HepG2 (cell line): ENCODE data around the gene AP3B1. TPM values are rescaled to one million over a fixed set of nuclear protein-coding genes. Genes with fewer than 3 reads are reported as not detected.

Experiments used
- ATAC-seq: fragments of 200-7000 bp; cut with Tn5 transposase; 3 replicates; pipeline ENCODE4 v1.9.1; 2020; ENCODE audit warnings: mild to moderate bottlenecking, moderate library complexity
- BruUV-seq: library from RNA; stranded (reverse); fragments of 400-500 nt; replicated peaks from 2 replicates; lab custom pipeline; 2021; lab: Mats Ljungman, UMichigan
- CTCF ChIA-PET: fragments of 300-600 bp; formaldehyde crosslinking; extraction: SDS; loops from one replicate; lab custom pipeline; 2021; ENCODE audit warnings: low total read pairs, inconsistent platforms, low intra/inter-chr PET ratio; lab: Yijun Ruan, JAX
- POLR2A ChIA-PET: fragments of 350-600 bp; sonication (Branson Sonifier 250); formaldehyde crosslinking; loops from one replicate; lab custom pipeline; 2020; ENCODE audit warnings: antibody characterized with exemption, inconsistent platforms; lab: Yijun Ruan, JAX
- DNase-seq: peaks from one replicate; pipeline ENCODE4 v3.0.0-alpha.2; 2015; ENCODE audit warnings: low spot score
- FAIRE-seq: peaks from 3 replicates; lab custom pipeline; 2011; peaks lifted over from hg19 to GRCh38; lab: Jason Lieb, UNC
- H2AFZ ChIP-seq: one replicate; pipeline ENCODE4 v1.6.1; 2011; ENCODE audit warnings: low read length, inconsistent platforms
- H3K27ac ChIP-seq: fragments of 300-600 bp; 3 replicates; pipeline ENCODE4 v1.8.0; 2011; ENCODE audit warnings: mixed run types, mild to moderate bottlenecking, mixed read lengths, low read length, inconsistent platforms; ENCODE audit not compliant: insufficient read depth; ENCODE audit errors: extremely low read length
- H3K27me3 ChIP-seq, 2 experiments: fragments of 200-600 bp in 1 of 2; 2 replicates in 1 of 2; 3 replicates in 1 of 2; pipeline versions ENCODE4 v1.6.0 to v1.8.0; 2011; ENCODE audit warnings: low read length in 2 of 2, mild to moderate bottlenecking in 2 of 2, moderate library complexity in 2 of 2, inconsistent platforms in 1 of 2; ENCODE audit not compliant: insufficient read depth in 2 of 2, control insufficient read depth in 1 of 2
- H3K36me3 ChIP-seq, 2 experiments: fragments of 200-600 bp in 1 of 2; replicated peaks in 1 of 2; 2 replicates in 1 of 2; 3 replicates in 1 of 2; pipeline versions ENCODE4 v1.5.1 to v1.8.0; 2011; ENCODE audit warnings: low read length in 2 of 2, inconsistent platforms in 1 of 2; ENCODE audit not compliant: insufficient read depth in 2 of 2, control insufficient read depth in 1 of 2
- H3K4me1 ChIP-seq: 2 replicates; pipeline ENCODE4 v1.5.1; 2012; ENCODE audit warnings: low read length, inconsistent platforms; ENCODE audit not compliant: insufficient read depth
- H3K4me2 ChIP-seq: 2 replicates; pipeline ENCODE4 v1.6.0; 2011; ENCODE audit warnings: low read depth, low read length, inconsistent platforms
- H3K4me3 ChIP-seq, 3 experiments: fragments of 200-600 bp in 1 of 3; sonication (generic), shearing (Covaris generic) in 1 of 3; replicated peaks in 1 of 3; 2 replicates each; pipeline ENCODE4 v1.5.1; 2011 to 2016; ENCODE audit warnings: low read length in 3 of 3, inconsistent platforms in 2 of 3, low read depth in 2 of 3, mild to moderate bottlenecking in 2 of 3, control low read depth in 1 of 3, mixed read lengths in 1 of 3; ENCODE audit not compliant: insufficient read depth in 1 of 3
- H3K79me2 ChIP-seq: one replicate; pipeline ENCODE4 v1.6.1; 2011; ENCODE audit warnings: low read length, inconsistent platforms; ENCODE audit not compliant: insufficient read depth
- H3K9ac ChIP-seq: 2 replicates; pipeline ENCODE4 v1.6.0; 2011; ENCODE audit warnings: mild to moderate bottlenecking, low read depth, low read length, inconsistent platforms; ENCODE audit not compliant: insufficient read depth
- H3K9me3 ChIP-seq: 2 replicates; pipeline ENCODE4 v1.5.1; 2012; ENCODE audit warnings: mild to moderate bottlenecking, low read length
- H4K20me1 ChIP-seq: 2 replicates; pipeline ENCODE4 v1.6.0; 2011; ENCODE audit warnings: inconsistent platforms, mild to moderate bottlenecking, low read length, moderate library complexity; ENCODE audit not compliant: insufficient read depth
- CENPT ChIP-seq: sonication (generic); formaldehyde crosslinking; IDR thresholded peaks from 2 replicates; pipeline ENCODE4 v1.8.0; 2022; ENCODE audit warnings: low read depth, mild to moderate bottlenecking, moderate library complexity, missing genetic modification reagents
- DNMT3B ChIP-seq: conservative IDR thresholded peaks from 2 replicates; pipeline ENCODE4 v1.6.1; 2016; ENCODE audit warnings: missing biosample characterization, control low read depth
- FOXA3 ChIP-seq: IDR thresholded peaks from 2 replicates; pipeline ENCODE4 v1.6.1; 2016; ENCODE audit warnings: missing genetic modification reagents, missing compliant biosample characterization
- KLF11 ChIP-seq: IDR thresholded peaks from 2 replicates; pipeline ENCODE4 v1.6.1; 2016; ENCODE audit warnings: missing compliant biosample characterization
- MIER2 ChIP-seq: IDR thresholded peaks from 2 replicates; pipeline ENCODE4 v1.6.1; 2016; ENCODE audit warnings: missing biosample characterization, missing genetic modification reagents
- NCOR1 ChIP-seq: fragments of 200-600 bp; sonication (generic); IDR thresholded peaks from 2 replicates; pipeline ENCODE4 v1.7.0; 2017; ENCODE audit warnings: antibody characterized with exemption, low read length, borderline replicate concordance
- POLR2AphosphoS5 ChIP-seq: IDR thresholded peaks from 2 replicates; pipeline ENCODE4 v1.6.1; 2012; ENCODE audit warnings: low read depth, low read length
- TCF7 ChIP-seq: sonication (generic); IDR thresholded peaks from 2 replicates; pipeline ENCODE4 v1.6.1; 2016; ENCODE audit warnings: antibody characterized with exemption, low read depth
- ZNF460 ChIP-seq: sonication (generic); formaldehyde crosslinking; IDR thresholded peaks from 2 replicates; pipeline ENCODE4 v1.5.1; 2020; ENCODE audit warnings: missing genetic modification reagents, mild to moderate bottlenecking, borderline replicate concordance
- ZNF501 ChIP-seq: sonication (generic); formaldehyde crosslinking; IDR thresholded peaks from 2 replicates; pipeline ENCODE4 v1.5.1; 2020; ENCODE audit warnings: mild to moderate bottlenecking, moderate library complexity, missing genetic modification reagents
- ZSCAN29 ChIP-seq: sonication (generic); formaldehyde crosslinking; conservative IDR thresholded peaks from 2 replicates; pipeline ENCODE4 v1.4.0; 2020; ENCODE audit warnings: mild to moderate bottlenecking, missing genetic modification reagents
- WGBS: methylation state at CpG from one replicate; pipeline ENCODE4 v1.1.6; 2017; ENCODE audit warnings: low lambda C conversion rate; 5-methylcytosine and 5-hydroxymethylcytosine counted together
- in situ Hi-C: cut with HindIII; loops from 2 replicates; pipeline ENCODE4 v1.10.0; 2017; ENCODE audit warnings: low pct_unique_long_range_greater_than_20kb; ENCODE audit not compliant: extremely low pct_ligation_motif_present
- intact Hi-C: fragments of 100-400 bp; cut with micrococcal nuclease; formaldehyde crosslinking; loops from one replicate; pipeline ENCODE4 v1.10.0; 2022; ENCODE audit not compliant: unreplicated experiment
- polyA plus RNA-seq, 8 experiments: library from polyadenylated mRNA; depleted of rRNA in 3 of 8; stranded (reverse) in 7 of 8; unstranded in 1 of 8; fragments of >200 nt; fragmentation: Illumina TruSeq in 4 of 8; extraction: Trizol in 4 of 8; gene quantifications; 2 replicates each; pipeline versions ENCODE4 v1.2.1 to v1.2.3, GENCODE V29; 2011 to 2016; ENCODE audit warnings: low read depth in 4 of 8, missing spikeins in 1 of 8, mixed read lengths in 1 of 8; ENCODE audit not compliant: insufficient read depth in 1 of 8
- total RNA-seq, 5 experiments: library from RNA; depleted of rRNA; stranded (reverse); fragments of >200 nt; fragmentation: Illumina TruSeq; extraction: Trizol; gene quantifications; 2 replicates each; pipeline ENCODE4 v1.2.3, GENCODE V29; 2016; ENCODE audit warnings: low read depth in 1 of 5
- TF ChIP-seq, protein P1 (sequence below): sonication (generic); formaldehyde crosslinking; IDR thresholded peaks from 2 replicates; pipeline ENCODE4 v1.5.0; 2020; ENCODE audit warnings: missing genetic modification reagents
- TF ChIP-seq, protein P2 (sequence below): sonication (generic); formaldehyde crosslinking; IDR thresholded peaks from 2 replicates; pipeline ENCODE4 v1.4.0; 2020; ENCODE audit warnings: missing genetic modification reagents, borderline replicate concordance
- TF ChIP-seq, protein P3 (sequence below): sonication (generic); formaldehyde crosslinking; IDR thresholded peaks from 2 replicates; pipeline ENCODE4 v1.5.1; 2020; ENCODE audit warnings: missing genetic modification reagents, mild to moderate bottlenecking, borderline replicate concordance
- TF ChIP-seq, protein P4 (sequence below): sonication (generic); formaldehyde crosslinking; IDR thresholded peaks from 2 replicates; pipeline ENCODE4 v1.8.0; 2022; ENCODE audit warnings: mild to moderate bottlenecking, missing genetic modification reagents, borderline replicate concordance

The AP3B1 gene
- total and polyA plus RNA-seq, 2 of the 13 experiments (the other 11 are each of a cell fraction or from before 2014, with no cell fraction given): 37.7 to 51.2 TPM

DNA sequence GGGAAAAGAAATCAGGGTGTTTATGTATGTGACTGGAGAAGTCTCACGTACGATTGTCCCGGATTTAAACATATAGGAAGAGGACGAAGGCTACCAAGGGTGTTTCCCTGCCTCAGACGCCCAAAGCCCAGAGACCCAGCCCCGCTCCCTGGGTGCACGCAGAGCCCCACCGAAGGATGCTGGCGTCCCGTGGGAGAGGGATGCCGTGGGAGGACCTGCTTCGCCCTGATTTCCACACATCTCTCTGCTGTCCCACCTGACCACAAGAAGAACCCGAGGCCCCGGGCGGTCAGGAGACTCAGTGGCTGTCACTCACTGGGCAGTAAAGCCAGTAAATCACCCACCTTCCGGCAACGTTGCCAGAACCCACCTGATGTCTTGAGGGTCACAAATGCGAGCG, 306.5 kb downstream of the AP3B1 start:
- ChIA-PET POLR2A (no interaction called here), CTCF (no interaction called here)
- intact Hi-C loops: loop anchor here (5.0 kb wide), 1 partner anchor 426 kb away; no protein-coding TSS in a partner anchor
- no peaks in the 10 kb centered on the region; a peak in 1 of 5 replicates for H3K36me3 ChIP-seq
- no peaks in the 10 kb centered on the region for H3K79me2 ChIP-seq
- no peak overlapping the region for H2AFZ ChIP-seq
- no peak overlapping the region for H3K4me2 ChIP-seq
- 94% methylated on average over 12 of the region's 19 CpGs for WGBS
- no peak overlapping the region for H3K27ac ChIP-seq
- ATAC-seq (no peak), DNase-seq (no peak), FAIRE-seq (no peak)
- BruUV-seq: no TSS peak
- H3K4me3 ChIP-seq: no peak overlapping the region
- peaks cover 26% of the 10 kb centered on the region for H3K4me1 ChIP-seq
- in situ Hi-C loops: loop anchor here (10.0 to 25.0 kb wide), 2 partner anchors 343 to 426 kb away; no protein-coding TSS in a partner anchor
- H4K20me1 ChIP-seq: no peaks in the 10 kb centered on the region
- H3K9me3 ChIP-seq: no peaks in the 10 kb centered on the region
- no peaks in the 10 kb centered on the region for H3K27me3 ChIP-seq
- no peak overlapping the region for H3K9ac ChIP-seq
- TF ChIP-seq ZNF501 (CRISPR knock-in tag) (no peak), FOXA3 (CRISPR knock-in tag) (no peak), ZNF460 (CRISPR knock-in tag) (no peak), NCOR1 (no peak), ZSCAN29 (CRISPR knock-in tag) (no peak), POLR2AphosphoS5 (no peak), MIER2 (no peak), KLF11 (no peak), CENPT (no peak), TCF7 (no peak), DNMT3B (no peak)
- TF ChIP-seq, protein P1, sequence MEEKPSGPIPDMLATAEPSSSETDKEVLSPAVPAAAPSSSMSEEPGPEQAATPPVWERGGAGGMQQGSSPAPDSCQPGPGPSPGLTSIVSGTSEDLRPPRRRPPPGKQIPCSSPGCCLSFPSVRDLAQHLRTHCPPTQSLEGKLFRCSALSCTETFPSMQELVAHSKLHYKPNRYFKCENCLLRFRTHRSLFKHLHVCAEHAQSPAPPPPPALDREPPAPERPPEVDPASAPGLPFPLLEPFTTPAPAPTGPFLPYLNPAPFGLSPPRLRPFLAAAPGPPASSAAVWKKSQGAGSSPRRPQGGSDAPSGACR (CRISPR knock-in tag): no peak
- TF ChIP-seq, protein P2, sequence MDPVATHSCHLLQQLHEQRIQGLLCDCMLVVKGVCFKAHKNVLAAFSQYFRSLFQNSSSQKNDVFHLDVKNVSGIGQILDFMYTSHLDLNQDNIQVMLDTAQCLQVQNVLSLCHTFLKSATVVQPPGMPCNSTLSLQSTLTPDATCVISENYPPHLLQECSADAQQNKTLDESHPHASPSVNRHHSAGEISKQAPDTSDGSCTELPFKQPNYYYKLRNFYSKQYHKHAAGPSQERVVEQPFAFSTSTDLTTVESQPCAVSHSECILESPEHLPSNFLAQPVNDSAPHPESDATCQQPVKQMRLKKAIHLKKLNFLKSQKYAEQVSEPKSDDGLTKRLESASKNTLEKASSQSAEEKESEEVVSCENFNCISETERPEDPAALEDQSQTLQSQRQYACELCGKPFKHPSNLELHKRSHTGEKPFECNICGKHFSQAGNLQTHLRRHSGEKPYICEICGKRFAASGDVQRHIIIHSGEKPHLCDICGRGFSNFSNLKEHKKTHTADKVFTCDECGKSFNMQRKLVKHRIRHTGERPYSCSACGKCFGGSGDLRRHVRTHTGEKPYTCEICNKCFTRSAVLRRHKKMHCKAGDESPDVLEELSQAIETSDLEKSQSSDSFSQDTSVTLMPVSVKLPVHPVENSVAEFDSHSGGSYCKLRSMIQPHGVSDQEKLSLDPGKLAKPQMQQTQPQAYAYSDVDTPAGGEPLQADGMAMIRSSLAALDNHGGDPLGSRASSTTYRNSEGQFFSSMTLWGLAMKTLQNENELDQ (CRISPR knock-in tag): no peak
- TF ChIP-seq, protein P3, sequence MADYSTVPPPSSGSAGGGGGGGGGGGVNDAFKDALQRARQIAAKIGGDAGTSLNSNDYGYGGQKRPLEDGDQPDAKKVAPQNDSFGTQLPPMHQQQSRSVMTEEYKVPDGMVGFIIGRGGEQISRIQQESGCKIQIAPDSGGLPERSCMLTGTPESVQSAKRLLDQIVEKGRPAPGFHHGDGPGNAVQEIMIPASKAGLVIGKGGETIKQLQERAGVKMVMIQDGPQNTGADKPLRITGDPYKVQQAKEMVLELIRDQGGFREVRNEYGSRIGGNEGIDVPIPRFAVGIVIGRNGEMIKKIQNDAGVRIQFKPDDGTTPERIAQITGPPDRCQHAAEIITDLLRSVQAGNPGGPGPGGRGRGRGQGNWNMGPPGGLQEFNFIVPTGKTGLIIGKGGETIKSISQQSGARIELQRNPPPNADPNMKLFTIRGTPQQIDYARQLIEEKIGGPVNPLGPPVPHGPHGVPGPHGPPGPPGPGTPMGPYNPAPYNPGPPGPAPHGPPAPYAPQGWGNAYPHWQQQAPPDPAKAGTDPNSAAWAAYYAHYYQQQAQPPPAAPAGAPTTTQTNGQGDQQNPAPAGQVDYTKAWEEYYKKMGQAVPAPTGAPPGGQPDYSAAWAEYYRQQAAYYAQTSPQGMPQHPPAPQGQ (CRISPR knock-in tag): no peak
- TF ChIP-seq, protein P4, sequence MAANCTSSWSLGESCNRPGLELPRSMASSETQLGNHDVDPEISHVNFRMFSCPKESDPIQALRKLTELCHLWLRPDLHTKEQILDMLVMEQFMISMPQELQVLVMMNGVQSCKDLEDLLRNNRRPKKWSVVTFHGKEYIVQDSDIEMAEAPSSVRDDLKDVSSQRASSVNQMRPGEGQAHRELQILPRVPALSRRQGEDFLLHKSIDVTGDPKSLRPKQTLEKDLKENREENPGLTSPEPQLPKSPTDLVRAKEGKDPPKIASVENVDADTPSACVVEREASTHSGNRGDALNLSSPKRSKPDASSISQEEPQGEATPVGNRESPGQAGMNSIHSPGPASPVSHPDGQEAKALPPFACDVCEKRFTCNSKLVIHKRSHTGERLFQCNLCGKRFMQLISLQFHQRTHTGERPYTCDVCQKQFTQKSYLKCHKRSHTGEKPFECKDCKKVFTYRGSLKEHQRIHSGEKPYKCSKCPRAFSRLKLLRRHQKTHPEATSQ (CRISPR knock-in tag): no peak
